SIG-M5 (cell line): ENCODE results near the gene LRRC72.
"Not testable (repeated sequence)": the region's sequence is repeated elsewhere in the genome, so short reads cannot be mapped to it uniquely, and the experiment has no call there.

Experiments used
- DNase-seq: peaks from one replicate; lab custom pipeline; 2025; lab: John Stamatoyannopoulos, UW

The LRRC72 gene

DNA sequence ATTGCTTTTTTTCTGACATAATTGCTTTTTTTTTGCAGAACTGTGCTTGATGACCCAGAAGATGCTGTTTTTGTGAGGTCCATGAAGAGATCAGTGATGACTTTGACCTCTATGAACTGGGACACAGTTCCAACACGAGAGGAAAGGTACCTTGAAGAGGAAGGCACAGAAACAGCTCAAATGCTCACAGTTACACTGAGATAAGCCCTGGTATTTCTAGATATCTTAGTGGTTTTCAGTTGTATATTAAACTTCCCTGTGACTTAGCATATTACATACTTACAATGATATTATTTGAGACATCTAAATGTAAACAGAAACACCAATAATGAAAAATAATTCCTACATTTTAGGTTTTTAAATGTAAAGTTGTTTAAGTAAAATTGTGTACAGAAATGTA lies 54.7 kb downstream of the LRRC72 start:
- no peak for DNase-seq

- no peak for DNase-seq
Observed at GRCh38 chr7:16583834-16584233, 57.2 kb downstream of the LRRC72 start.

- DNase-seq: no peak
Observed at GRCh38 chr7:16585540-16585939, 58.9 kb downstream of the LRRC72 start.

- no peak for DNase-seq
Observed at GRCh38 chr7:16586081-16586874, 59.7 kb downstream of the LRRC72 start.

GRCh38 chr7:16587129-16587528 lies 60.5 kb downstream of the LRRC72 start:
- no peak for DNase-seq

- no peak for DNase-seq
Observed at GRCh38 chr7:16587790-16588189, 61.2 kb downstream of the LRRC72 start.

DNA sequence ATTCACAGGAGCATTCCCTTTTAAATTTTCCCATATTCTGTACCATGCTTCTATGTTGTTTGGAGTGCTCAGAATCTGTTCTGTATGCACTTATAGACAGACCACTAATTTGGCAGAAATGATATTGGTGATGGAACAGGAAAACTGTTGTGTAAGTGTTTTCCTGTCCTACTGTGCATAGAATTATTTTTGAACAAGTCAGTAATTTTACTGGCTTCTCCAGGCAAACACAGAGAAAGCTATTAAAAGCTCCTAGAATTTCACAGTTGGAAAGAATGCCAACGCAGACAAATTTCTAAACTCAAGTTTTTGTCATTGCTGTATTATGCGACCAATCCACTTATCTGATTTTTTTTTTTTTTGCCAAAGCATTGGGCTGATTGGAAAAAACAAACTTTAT lies 63.3 kb downstream of the LRRC72 start:
- DNase-seq: no peak

- DNase-seq: no peak
Observed at GRCh38 chr7:16590424-16590823, 63.8 kb downstream of the LRRC72 start.

- DNase-seq: no peak
Observed at GRCh38 chr7:16592395-16592794, 65.8 kb downstream of the LRRC72 start.

DNA sequence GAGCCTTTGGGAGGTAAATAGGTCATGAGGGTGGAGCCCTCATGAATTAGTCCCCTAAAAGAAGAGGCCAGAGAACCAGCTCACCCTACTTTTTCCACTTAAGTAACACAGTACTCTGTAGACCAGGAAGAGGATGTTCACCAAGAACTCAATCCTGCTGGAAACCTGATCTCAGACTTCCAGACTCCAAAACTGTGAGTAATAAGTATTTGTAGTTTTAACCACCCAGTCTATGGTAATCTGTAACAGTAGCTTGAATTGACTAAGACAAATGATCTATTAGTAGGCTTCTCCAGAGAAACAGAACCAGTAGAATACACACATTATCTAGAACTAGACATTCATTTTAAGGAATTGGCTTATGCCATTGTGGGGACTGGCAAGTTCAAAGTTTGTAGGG lies 67.4 kb downstream of the LRRC72 start:
- DNase-seq: no peak

- no peak for DNase-seq
Observed at GRCh38 chr7:16594676-16595075, 68.1 kb downstream of the LRRC72 start.

- DNase-seq: not testable (repeated sequence)
Observed at GRCh38 chr7:16595596-16595995, 69.0 kb downstream of the LRRC72 start.

DNA sequence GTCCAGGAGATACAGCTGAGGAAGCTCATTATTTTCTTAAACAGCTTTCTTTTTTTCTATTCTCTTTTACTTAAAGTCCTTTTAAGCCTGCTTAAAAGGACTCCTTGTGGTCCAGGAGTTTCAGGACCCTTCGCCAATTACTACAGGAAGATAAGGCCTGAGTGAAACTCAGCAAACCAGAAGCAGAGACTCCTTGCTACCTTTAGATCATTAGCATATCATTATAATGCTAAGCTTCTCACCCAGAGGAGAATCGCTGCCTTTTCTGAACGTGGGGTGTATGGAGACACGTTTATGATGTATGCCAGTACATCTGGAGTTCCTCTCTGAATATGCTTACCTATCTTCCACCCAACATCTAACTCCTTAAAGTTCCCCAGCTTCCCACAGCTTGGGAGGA lies 71.4 kb downstream of the LRRC72 start:
- DNase-seq: no peak

DNA sequence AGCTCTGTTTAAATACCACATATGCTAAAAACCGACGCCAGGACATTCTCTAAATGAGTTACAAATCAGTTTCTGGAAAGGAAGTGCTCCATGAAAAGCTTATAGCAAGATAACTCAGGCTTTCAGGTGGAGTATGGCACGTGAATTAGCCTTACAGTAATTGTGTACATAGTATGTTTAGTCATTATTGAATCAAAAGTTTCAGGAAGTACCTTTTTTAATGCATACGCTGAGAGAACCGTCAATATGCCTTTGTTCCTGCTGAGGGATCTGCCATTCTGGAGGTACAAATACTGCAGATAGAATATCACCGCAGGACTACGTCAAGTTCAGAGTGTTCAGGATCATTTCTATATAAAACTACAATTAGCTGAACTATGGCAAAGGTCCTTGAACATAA lies 73.2 kb downstream of the LRRC72 start:
- no peak for DNase-seq

DNA sequence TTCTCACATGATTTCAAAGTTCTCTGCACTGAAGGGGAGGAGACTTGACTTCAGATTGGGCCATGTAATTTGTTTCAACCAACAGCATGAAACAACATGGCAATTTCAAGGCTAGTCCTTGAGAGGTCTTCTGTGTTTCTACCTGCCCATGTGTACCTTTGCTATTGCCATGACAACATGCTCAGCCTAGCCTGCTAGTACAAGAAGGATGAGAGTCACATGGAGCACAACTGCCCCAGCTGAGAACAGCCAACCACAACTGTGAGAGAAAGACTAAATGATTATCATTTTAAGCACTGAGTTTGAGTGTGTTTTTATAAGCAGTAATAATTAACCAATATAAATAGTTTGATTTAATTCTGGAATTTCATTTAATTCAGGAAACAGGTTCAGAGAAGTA lies 77.0 kb downstream of the LRRC72 start:
- DNase-seq: no peak

- no peak for DNase-seq
Observed at GRCh38 chr7:16604054-16604453, 77.4 kb downstream of the LRRC72 start.

DNA sequence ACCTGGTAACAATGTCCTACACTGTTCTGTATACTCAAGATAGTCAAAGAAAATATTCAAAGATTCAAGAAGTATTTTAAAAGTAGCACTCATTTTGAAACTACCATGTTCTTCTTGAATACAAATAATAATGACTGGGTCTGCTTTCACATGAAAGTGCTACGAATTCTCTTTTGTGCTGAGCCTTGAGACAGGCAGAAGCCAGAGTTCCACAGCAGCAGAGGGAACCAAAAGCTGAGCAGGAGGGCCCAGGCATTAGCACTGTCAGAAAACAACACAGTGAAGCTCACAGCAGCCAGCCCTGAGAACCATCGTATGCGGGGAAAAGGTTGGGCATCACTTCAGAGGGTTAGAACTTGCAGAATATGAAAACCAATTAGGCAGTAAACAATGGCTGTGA lies 80.1 kb downstream of the LRRC72 start:
- no peak for DNase-seq

DNA sequence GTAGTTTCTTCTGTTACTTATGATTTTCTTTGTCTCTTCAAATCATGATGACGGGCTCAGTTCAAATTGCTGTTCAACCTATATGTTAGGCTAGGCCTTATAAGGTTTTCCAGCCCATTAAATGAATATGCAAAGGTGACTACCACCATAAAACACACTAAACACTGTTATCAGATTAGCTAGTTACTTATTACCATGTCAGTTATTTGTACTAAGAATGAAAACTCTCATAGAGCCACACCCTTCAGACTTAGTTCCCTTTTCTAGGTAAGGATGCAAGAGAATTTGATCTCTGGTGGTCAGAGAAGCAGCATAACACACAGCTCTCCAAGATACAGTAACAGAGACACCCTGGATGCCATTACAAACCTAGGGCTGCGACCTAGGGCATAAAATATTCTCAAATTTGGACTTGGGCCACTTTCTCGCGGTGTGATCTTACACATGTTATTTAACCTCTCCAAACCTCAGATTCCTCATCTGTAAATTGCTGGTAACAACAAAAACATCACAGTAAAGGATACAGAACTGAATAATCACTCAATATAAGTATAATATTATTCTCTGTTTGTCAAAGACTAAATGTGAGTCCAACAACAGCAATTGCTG lies 83.3 kb downstream of the LRRC72 start:
- no peak for DNase-seq

- DNase-seq: no peak
Observed at GRCh38 chr7:16611711-16612110, 85.1 kb downstream of the LRRC72 start.

DNA sequence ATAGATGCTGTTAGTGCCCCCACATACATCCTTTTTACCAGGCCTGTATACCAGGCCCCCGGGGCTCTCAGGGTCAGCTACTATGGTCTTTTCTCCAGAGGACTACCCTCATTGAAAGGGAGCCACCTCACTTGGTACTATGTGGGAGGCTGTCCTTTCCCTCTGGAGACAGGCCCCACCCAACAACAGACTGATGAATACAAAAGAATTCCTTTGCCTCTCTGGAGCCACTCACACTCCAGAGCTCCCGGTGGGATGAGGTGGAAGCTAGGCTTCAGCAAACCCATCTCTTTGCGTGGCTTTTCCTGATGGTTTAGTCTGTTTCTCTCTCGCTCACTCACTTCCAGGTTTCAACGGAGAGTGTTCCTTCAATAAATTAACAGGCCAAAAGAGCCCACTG lies 88.6 kb downstream of the LRRC72 start:
- DNase-seq: no peak

- DNase-seq: no peak
Observed at GRCh38 chr7:16616122-16616521, 89.5 kb downstream of the LRRC72 start.

GRCh38 chr7:16616542-16616941 lies 89.9 kb downstream of the LRRC72 start:
- no peak for DNase-seq

DNA sequence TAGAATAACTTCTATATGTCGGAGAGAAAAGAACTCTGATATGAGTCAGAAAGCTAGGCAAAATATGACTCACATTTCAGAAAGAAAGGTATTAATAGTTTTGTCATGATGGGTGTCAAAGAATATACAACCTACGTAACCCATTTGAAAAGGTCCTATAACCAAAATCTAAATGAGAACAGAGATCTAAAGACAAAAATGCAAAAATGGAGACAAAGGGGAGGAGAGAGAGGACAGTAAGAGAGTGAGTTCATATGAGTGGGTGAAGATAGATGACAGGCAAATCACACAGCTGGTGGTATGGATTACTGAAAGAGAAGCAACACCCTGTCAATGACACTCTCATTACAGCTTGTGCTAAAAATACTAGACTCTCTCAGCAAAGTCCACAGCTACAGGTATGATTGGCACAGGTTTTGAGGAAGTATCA lies 93.4 kb downstream of the LRRC72 start:
- DNase-seq: no peak

- DNase-seq: no peak
Observed at GRCh38 chr7:16626388-16626787, 99.8 kb downstream of the LRRC72 start.
